ENCODE results near the gene RNF115. TPM values are rescaled to one million over a fixed set of nuclear protein-coding genes. Genes with fewer than 3 reads are reported as not detected.

RNF115 gene
- total RNA-seq, 1 experiment from 2014 or later, result 9.5 TPM

DNA sequence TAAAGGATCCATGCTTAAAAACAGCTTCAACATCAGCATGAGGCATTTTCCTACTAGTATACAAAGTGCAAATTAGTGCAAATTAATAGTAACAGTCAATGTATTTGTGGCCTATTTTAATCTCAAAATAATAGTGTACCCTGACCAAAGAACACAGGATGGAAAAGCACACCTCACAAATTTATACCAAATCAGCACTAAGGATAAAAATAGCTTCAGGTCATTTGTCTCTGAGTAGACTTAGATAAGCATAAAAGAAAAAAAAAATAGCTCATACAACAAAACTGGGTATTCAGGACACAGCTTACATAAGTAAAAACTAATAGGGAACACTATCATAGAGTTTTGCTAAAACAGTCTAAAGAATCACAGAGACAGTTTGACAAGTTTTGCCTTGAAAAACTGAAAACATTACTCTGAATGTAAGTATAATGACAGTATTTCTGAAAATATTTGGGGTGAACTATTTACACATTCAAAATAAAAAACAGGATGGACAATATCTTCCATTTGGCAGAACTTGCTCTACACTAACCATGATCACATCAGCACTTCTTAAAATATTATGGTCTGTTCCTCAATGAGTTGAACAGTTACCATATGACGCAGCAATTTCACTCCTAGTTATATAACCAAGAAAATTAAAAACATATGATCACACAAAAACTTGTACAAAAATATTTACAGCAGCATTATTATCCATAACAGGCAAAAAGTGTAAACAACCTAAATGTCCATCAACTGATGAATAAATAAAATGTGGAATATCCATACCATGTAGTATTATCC lies 46.3 kb downstream of the RNF115 start:
- CTCF ChIA-PET, result no interaction called here
- no peaks in the 10 kb centered on the region for H3K9me3 ChIP-seq (ENCODE audit: control insufficient read depth in 1 of 2, insufficient read depth in 1 of 2, low read depth in 1 of 2, low read length in 2 of 2)

More for the DNA sequence above, 46.3 kb downstream of the RNF115 start:
- no peaks in the 10 kb centered on the region for H3K27me3 ChIP-seq (ENCODE audit: insufficient read depth, low read length)
- H3K4me3 ChIP-seq (replicated peaks in 1 of 2; ENCODE audit: low read depth in 1 of 2, low read length in 2 of 2), result no peak overlapping the region
- no peak for ATAC-seq
- H3K9me2 ChIP-seq (ENCODE audit: insufficient read depth), result no peaks in the 10 kb centered on the region
- H3K4me1 ChIP-seq (ENCODE audit: control insufficient read depth in 1 of 2, insufficient read depth in 2 of 2, low read length in 2 of 2), result peaks cover 18 to 19% of the 10 kb centered on the region in 2 experiments
- TF ChIP-seq CBX3 (IDR thresholded peaks at IDR 0.05; ENCODE audit: low read depth), result no peak
- TF ChIP-seq ZNF274 (IDR thresholded peaks at IDR 0.05; ENCODE audit: low read depth, low read length), result no peak
- no peak for TF ChIP-seq POLR2A (IDR thresholded peaks at IDR 0.05; ENCODE audit: borderline replicate concordance, extremely low read depth, insufficient read depth, insufficient read length)
- TF ChIP-seq, protein P1, sequence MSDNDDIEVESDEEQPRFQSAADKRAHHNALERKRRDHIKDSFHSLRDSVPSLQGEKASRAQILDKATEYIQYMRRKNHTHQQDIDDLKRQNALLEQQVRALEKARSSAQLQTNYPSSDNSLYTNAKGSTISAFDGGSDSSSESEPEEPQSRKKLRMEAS (IDR thresholded peaks at IDR 0.05), result no peak
- TF ChIP-seq CEBPB (IDR thresholded peaks at IDR 0.05; ENCODE audit: low read depth), result no peak
- no peak for TF ChIP-seq RAD21 (IDR thresholded peaks at IDR 0.05; ENCODE audit: low read depth)
- TF ChIP-seq YY1 (IDR thresholded peaks at IDR 0.05; ENCODE audit: extremely low read depth, insufficient replicate concordance, low read depth, low read length), result no peak
- TF ChIP-seq TCF7L2 (IDR thresholded peaks at IDR 0.05; ENCODE audit: borderline replicate concordance, extremely low read depth, insufficient read depth, insufficient read length), result no peak
- no peak for TF ChIP-seq EZH2phosphoT487 (IDR thresholded peaks at IDR 0.05; ENCODE audit: borderline replicate concordance)
- TF ChIP-seq, protein P2, sequence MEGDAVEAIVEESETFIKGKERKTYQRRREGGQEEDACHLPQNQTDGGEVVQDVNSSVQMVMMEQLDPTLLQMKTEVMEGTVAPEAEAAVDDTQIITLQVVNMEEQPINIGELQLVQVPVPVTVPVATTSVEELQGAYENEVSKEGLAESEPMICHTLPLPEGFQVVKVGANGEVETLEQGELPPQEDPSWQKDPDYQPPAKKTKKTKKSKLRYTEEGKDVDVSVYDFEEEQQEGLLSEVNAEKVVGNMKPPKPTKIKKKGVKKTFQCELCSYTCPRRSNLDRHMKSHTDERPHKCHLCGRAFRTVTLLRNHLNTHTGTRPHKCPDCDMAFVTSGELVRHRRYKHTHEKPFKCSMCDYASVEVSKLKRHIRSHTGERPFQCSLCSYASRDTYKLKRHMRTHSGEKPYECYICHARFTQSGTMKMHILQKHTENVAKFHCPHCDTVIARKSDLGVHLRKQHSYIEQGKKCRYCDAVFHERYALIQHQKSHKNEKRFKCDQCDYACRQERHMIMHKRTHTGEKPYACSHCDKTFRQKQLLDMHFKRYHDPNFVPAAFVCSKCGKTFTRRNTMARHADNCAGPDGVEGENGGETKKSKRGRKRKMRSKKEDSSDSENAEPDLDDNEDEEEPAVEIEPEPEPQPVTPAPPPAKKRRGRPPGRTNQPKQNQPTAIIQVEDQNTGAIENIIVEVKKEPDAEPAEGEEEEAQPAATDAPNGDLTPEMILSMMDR (IDR thresholded peaks at IDR 0.05 in 2 of 3, conservative IDR thresholded peaks at IDR 0.05 in 1 of 3; ENCODE audit: borderline replicate concordance in 1 of 3, insufficient read depth in 1 of 3, low read depth in 2 of 3, low read length in 2 of 3), result no peak
- TF ChIP-seq SRF (IDR thresholded peaks at IDR 0.05; ENCODE audit: low read depth), result no peak
- no peak for TF ChIP-seq ZFX (IDR thresholded peaks at IDR 0.05)
- TF ChIP-seq POLR2AphosphoS5 (IDR thresholded peaks at IDR 0.05; ENCODE audit: low read depth, low read length), result no peak
- no peaks in the 10 kb centered on the region for H3K79me2 ChIP-seq (ENCODE audit: insufficient read depth, low read length)
- BruUV-seq (replicated peaks), result TSS peak; percentile 14
- no peak overlapping the region for H3K4me2 ChIP-seq (ENCODE audit: low read length)
- ChIA-PET POLR2A (no interaction called here), RAD21 (ENCODE audit: low non-redundant PET in 1 of 2, low total read pairs in 2 of 2, uncharacterized antibody in 2 of 2, unreplicated experiment in 2 of 2) (no interaction called here)
- H3K9ac ChIP-seq (ENCODE audit: low read length), result no peak overlapping the region
- no peaks in the 10 kb centered on the region for H4K20me1 ChIP-seq (ENCODE audit: insufficient read depth)
- intact Hi-C loops (cut with micrococcal nuclease), result no loop called here
- H3K36me3 ChIP-seq (ENCODE audit: control insufficient read depth in 1 of 2, insufficient read depth in 2 of 2, low read length in 2 of 2), result no peaks in the 10 kb centered on the region; a peak in 1 of 4 replicates
- no peak overlapping the region for H2AFZ ChIP-seq (ENCODE audit: low read depth, low read length, poor library complexity, severe bottlenecking)
- DNase-seq (ENCODE audit: low read depth, low spot score), result no peak
- no peak overlapping the region for H3K27ac ChIP-seq (ENCODE audit: low read depth, low read length)

All from HCT116 (cell line).